Measurements from ENCODE around the gene DUXA.

DUXA gene

GRCh38 chr19:57105976-57106721 lies 61.1 kb downstream of the DUXA start:
- no peak for DNase-seq

All from AML-193 (cell line).